DND-41 (cell line): ENCODE data around the gene MTF2.

Experiments
- ATAC-seq: fragments of 200-7000 bp; cut with Tn5 transposase; 3 replicates; pipeline ENCODE4 v1.9.1; 2021; ENCODE audit warnings: low read depth; ENCODE audit not compliant: insufficient read depth
- DNase-seq: peaks from one replicate; pipeline ENCODE4 v3.0.0-alpha.2; 2020
- H2AFZ ChIP-seq: 2 replicates; pipeline ENCODE4 v1.6.0; 2012; ENCODE audit warnings: low read depth, low read length
- H3K27ac ChIP-seq: 2 replicates; pipeline ENCODE4 v1.5.1; 2012; ENCODE audit warnings: low read length, inconsistent platforms
- H3K27me3 ChIP-seq: fragments of 200-600 bp; sonication (generic); 2 replicates; pipeline ENCODE4 v1.6.0; 2012; ENCODE audit warnings: low read length, mild to moderate bottlenecking, inconsistent platforms; ENCODE audit not compliant: insufficient read depth, poor library complexity
- H3K36me3 ChIP-seq: 2 replicates; pipeline ENCODE4 v1.5.1; 2012; ENCODE audit warnings: low read length, inconsistent platforms; ENCODE audit not compliant: insufficient read depth
- H3K4me1 ChIP-seq: 2 replicates; pipeline ENCODE4 v1.5.1; 2012; ENCODE audit warnings: mild to moderate bottlenecking, low read length; ENCODE audit not compliant: insufficient read depth
- H3K4me2 ChIP-seq: 2 replicates; pipeline ENCODE4 v1.6.0; 2012; ENCODE audit warnings: mild to moderate bottlenecking, moderate library complexity, low read length, inconsistent platforms; ENCODE audit not compliant: insufficient read depth
- H3K4me3 ChIP-seq, 2 experiments: fragments of 200-600 bp in 1 of 2; shearing (Covaris generic) in 1 of 2; 2 replicates each; pipeline ENCODE4 v1.5.1; 2012 to 2016; ENCODE audit warnings: inconsistent platforms in 2 of 2, low read length in 2 of 2, mild to moderate bottlenecking in 2 of 2, low read depth in 1 of 2, moderate library complexity in 1 of 2
- H3K79me2 ChIP-seq: 2 replicates; pipeline ENCODE4 v1.6.0; 2012; ENCODE audit warnings: low read length, inconsistent platforms; ENCODE audit not compliant: insufficient read depth
- H3K9ac ChIP-seq: 2 replicates; pipeline ENCODE4 v1.6.0; 2012; ENCODE audit warnings: low read depth, mild to moderate bottlenecking, inconsistent platforms, low read length, moderate library complexity
- H3K9me3 ChIP-seq: 2 replicates; pipeline ENCODE4 v1.5.1; 2012; ENCODE audit warnings: low read length, moderate library complexity, mild to moderate bottlenecking, inconsistent platforms; ENCODE audit not compliant: insufficient read depth, severe bottlenecking
- H4K20me1 ChIP-seq: 2 replicates; pipeline ENCODE4 v1.6.0; 2012; ENCODE audit warnings: low read length; ENCODE audit not compliant: insufficient read depth
- CTCF ChIP-seq: IDR thresholded peaks from 2 replicates; pipeline ENCODE4 v1.5.1; 2012; ENCODE audit warnings: borderline replicate concordance, low read length, moderate library complexity, mild to moderate bottlenecking; ENCODE audit not compliant: poor library complexity, severe bottlenecking; ENCODE audit errors: extremely low read depth
- EZH2 ChIP-seq: IDR thresholded peaks from 3 replicates; pipeline ENCODE4 v1.6.1; 2012; ENCODE audit warnings: borderline replicate concordance, low read depth, mild to moderate bottlenecking, moderate library complexity, low read length, inconsistent platforms; ENCODE audit not compliant: severe bottlenecking

MTF2 gene

GRCh38 chr1:93143769-93144168 lies 64.7 kb downstream of the MTF2 start:
- Histone ChIP-seq H3K79me2 (peaks cover 42% of the 10 kb centered on the region), H3K9ac (no peak overlapping the region), H3K27me3 (no peaks in the 10 kb centered on the region), H3K9me3 (no peaks in the 10 kb centered on the region), H3K4me3 (no peak overlapping the region), H3K27ac (no peak overlapping the region), H3K4me2 (no peak overlapping the region), H4K20me1 (0 out of 2 replicates have a peak, but pooled peaks cover 6% of the 10 kb centered on the region), H3K4me1 (no peaks in the 10 kb centered on the region), H2AFZ (no peak overlapping the region), H3K36me3 (peaks cover 67% of the 10 kb centered on the region)
- TF ChIP-seq CTCF = no peak
- no peak for TF ChIP-seq EZH2
- no peak for ATAC-seq
- DNase-seq = no peak

GRCh38 chr1:93148001-93148400 lies 68.9 kb downstream of the MTF2 start:
- Histone ChIP-seq H3K9ac (no peak overlapping the region), H3K4me2 (no peak overlapping the region), H3K36me3 (peaks cover 64% of the 10 kb centered on the region), H3K9me3 (no peaks in the 10 kb centered on the region), H3K79me2 (peaks cover 18% of the 10 kb centered on the region), H2AFZ (no peak overlapping the region), H3K4me1 (no peaks in the 10 kb centered on the region), H3K4me3 (no peak overlapping the region), H4K20me1 (0 out of 2 replicates have a peak, but pooled peaks cover 3% of the 10 kb centered on the region), H3K27ac (no peak overlapping the region), H3K27me3 (no peaks in the 10 kb centered on the region)
- DNase-seq (no peak), ATAC-seq (no peak)
- TF ChIP-seq EZH2 (no peak), CTCF (no peak)

- H3K79me2 ChIP-seq = peaks cover 30% of the 10 kb centered on the region
- no peaks in the 10 kb centered on the region for H3K9me3 ChIP-seq
- H4K20me1 ChIP-seq = peaks cover 3% of the 10 kb centered on the region; the same call in 1 of the 2 replicates
- TF ChIP-seq EZH2 (no peak), CTCF (no peak)
- no peak overlapping the region for H3K9ac ChIP-seq
- H3K27me3 ChIP-seq = no peaks in the 10 kb centered on the region
- H2AFZ ChIP-seq = no peak overlapping the region
- H3K4me3 ChIP-seq = no peak overlapping the region
- no peak overlapping the region for H3K4me2 ChIP-seq
- H3K36me3 ChIP-seq = peaks cover 78% of the 10 kb centered on the region
- ATAC-seq = no peak
- no peak for DNase-seq
- H3K4me1 ChIP-seq = peaks cover 4% of the 10 kb centered on the region; the same call in 1 of the 2 replicates
- no peak overlapping the region for H3K27ac ChIP-seq
These were observed 71.6 kb downstream of the MTF2 start for GRCh38 chr1:93150729-93151128.

GRCh38 chr1:93151474-93151873 lies 72.4 kb downstream of the MTF2 start:
- ATAC-seq = no peak
- Histone ChIP-seq H3K9me3 (no peaks in the 10 kb centered on the region), H3K36me3 (peaks cover 81% of the 10 kb centered on the region)

More at GRCh38 chr1:93151474-93151873, 72.4 kb downstream of the MTF2 start:
- H3K27ac ChIP-seq = no peak overlapping the region
- H3K27me3 ChIP-seq = no peaks in the 10 kb centered on the region
- H3K4me1 ChIP-seq = peaks cover 4% of the 10 kb centered on the region; the same call in 1 of the 2 replicates
- H4K20me1 ChIP-seq = peaks cover 3% of the 10 kb centered on the region; the same call in 1 of the 2 replicates
- H3K4me2 ChIP-seq = no peak overlapping the region
- DNase-seq = no peak
- H2AFZ ChIP-seq = no peak overlapping the region
- H3K79me2 ChIP-seq = peaks cover 33% of the 10 kb centered on the region
- no peak for TF ChIP-seq CTCF
- no peak for TF ChIP-seq EZH2
- no peak overlapping the region for H3K4me3 ChIP-seq
- H3K9ac ChIP-seq = no peak overlapping the region
